ENCODE data around the gene KCND3.

KCND3 gene

GRCh38 chr1:111988743-111989453 lies 570 bp downstream of the KCND3 start:
- no peak for DNase-seq (ENCODE audit: low read depth)

- no peak for DNase-seq (ENCODE audit: low read depth)
Measured at GRCh38 chr1:111988377-111988742, 1.1 kb downstream of the KCND3 start.

- no peak for DNase-seq (ENCODE audit: low read depth)
Measured at GRCh38 chr1:111987502-111987901, 2.0 kb downstream of the KCND3 start.

- DNase-seq (ENCODE audit: low read depth), result no peak
Measured at GRCh38 chr1:111983500-111983899, 6.0 kb downstream of the KCND3 start.

GRCh38 chr1:111982428-111982827 lies 7.0 kb downstream of the KCND3 start:
- no peak for DNase-seq (ENCODE audit: low read depth)

- DNase-seq (ENCODE audit: low read depth), result no peak
Measured at GRCh38 chr1:111981871-111982270, 7.6 kb downstream of the KCND3 start.

GRCh38 chr1:111981090-111981489 lies 8.4 kb downstream of the KCND3 start:
- DNase-seq (ENCODE audit: low read depth), result no peak

- no peak for DNase-seq (ENCODE audit: low read depth)
Measured at GRCh38 chr1:111980686-111981085, 8.8 kb downstream of the KCND3 start.

- DNase-seq (ENCODE audit: low read depth), result no peak
Measured at GRCh38 chr1:111978695-111979094, 10.8 kb downstream of the KCND3 start.

- no peak for DNase-seq (ENCODE audit: low read depth)
Measured at GRCh38 chr1:111977378-111977777, 12.1 kb downstream of the KCND3 start.

GRCh38 chr1:111976842-111977241 lies 12.6 kb downstream of the KCND3 start:
- no peak for DNase-seq (ENCODE audit: low read depth)

GRCh38 chr1:111976332-111976731 lies 13.1 kb downstream of the KCND3 start:
- no peak for DNase-seq (ENCODE audit: low read depth)

- DNase-seq (ENCODE audit: low read depth), result no peak
Measured at GRCh38 chr1:111973150-111973790, 16.2 kb downstream of the KCND3 start.

- DNase-seq (ENCODE audit: low read depth), result no peak
Measured at GRCh38 chr1:111971396-111971795, 18.1 kb downstream of the KCND3 start.

GRCh38 chr1:111968511-111968910 lies 21.0 kb downstream of the KCND3 start:
- no peak for DNase-seq (ENCODE audit: low read depth)

GRCh38 chr1:111967886-111968285 lies 21.6 kb downstream of the KCND3 start:
- no peak for DNase-seq (ENCODE audit: low read depth)

- no peak for DNase-seq (ENCODE audit: low read depth)
Measured at GRCh38 chr1:111967067-111967690, 22.3 kb downstream of the KCND3 start.

- DNase-seq (ENCODE audit: low read depth), result no peak
Measured at GRCh38 chr1:111965781-111966443, 23.6 kb downstream of the KCND3 start.

- DNase-seq (ENCODE audit: low read depth), result no peak
Measured at GRCh38 chr1:111963985-111964738, 25.3 kb downstream of the KCND3 start.

GRCh38 chr1:111961773-111962565 lies 27.5 kb downstream of the KCND3 start:
- no peak for DNase-seq (ENCODE audit: low read depth)

- DNase-seq (ENCODE audit: low read depth), result no peak
Measured at GRCh38 chr1:111961016-111961415, 28.5 kb downstream of the KCND3 start.

Measured in stimulated activated CD8-positive, alpha-beta memory T cell treated with anti-CD3 and anti-CD28 coated beads, Interleukin-12 subunit alpha, Interleukin-12 subunit beta, amount 100 ng/mL, for 4 hours (primary cell).